Vagina (tissue), 2 donors: Measurements from ENCODE around the gene LRRC4C. TPM values are rescaled to one million over a fixed set of nuclear protein-coding genes. Genes with fewer than 3 reads are reported as not detected.

Experiments
- DNase-seq, 2 donors: peaks; one replicate each; pipeline ENCODE4 v3.0.0-alpha.2; 2017; ENCODE audit errors: extremely low spot score in 2 of 2
- H3K27ac ChIP-seq: fragments of 200-600 bp; sonication (generic); one replicate; pipeline ENCODE4 v1.5.1; 2019
- H3K27me3 ChIP-seq: fragments of 200-600 bp; sonication (generic); one replicate; pipeline ENCODE4 v1.5.1; 2019
- H3K36me3 ChIP-seq, 2 donors: fragments of 200-600 bp; sonication (generic); one replicate each; pipeline ENCODE4 v1.5.1; 2017 to 2019
- H3K4me1 ChIP-seq: fragments of 200-600 bp; sonication (generic); one replicate; pipeline ENCODE4 v1.5.1; 2019
- H3K4me3 ChIP-seq, 2 donors: fragments of 200-600 bp; sonication (generic); 1 replicate in 1 of 2; 2 replicates in 1 of 2; pipeline ENCODE4 v1.5.1; 2016 to 2019
- H3K9me3 ChIP-seq: fragments of 200-600 bp; sonication (generic); one replicate; pipeline ENCODE4 v1.5.1; 2019
- CTCF ChIP-seq, 3 experiments: fragments of 450-650 bp in 2 of 3; fragments of 200-600 bp in 1 of 3; sonication (generic) in 1 of 3; IDR thresholded peaks; one replicate each; pipeline ENCODE4 v1.5.1; 2017 to 2019; ENCODE audit warnings: antibody characterized with exemption in 3 of 3, mild to moderate bottlenecking in 2 of 3, moderate library complexity in 2 of 3
- POLR2A ChIP-seq, 2 donors: fragments of 450-650 bp; IDR thresholded peaks; one replicate each; pipeline ENCODE4 v1.6.1; 2017; ENCODE audit warnings: antibody characterized with exemption in 2 of 2, mild to moderate bottlenecking in 2 of 2, moderate library complexity in 2 of 2
- POLR2AphosphoS5 ChIP-seq, 2 donors: sonication (generic); formaldehyde crosslinking; IDR thresholded peaks; one replicate each; pipeline ENCODE4 v1.9.0; 2017; ENCODE audit warnings: antibody characterized with exemption in 2 of 2, mild to moderate bottlenecking in 2 of 2, low read depth in 1 of 2; ENCODE audit not compliant: insufficient read depth in 1 of 2
- intact Hi-C: fragments of 100-400 bp; cut with DNase I; formaldehyde crosslinking; loops from one replicate; pipeline ENCODE4 v1.15.1; 2023
- total RNA-seq: library from RNA; depleted of rRNA; stranded (reverse); fragments of >200 nt; gene quantifications from one replicate; pipeline ENCODE4 v1.2.3, GENCODE V29; 2016

LRRC4C gene
- total RNA-seq, 1 donor from 2014 or later, result 5.6 TPM

GRCh38 chr11:41281131-41281742 lies 178.2 kb downstream of the LRRC4C start:
- intact Hi-C loops, result no loop called here
- no peak for DNase-seq
- Histone ChIP-seq H3K9me3 (no peaks in the 10 kb centered on the region), H3K27me3 (no peaks in the 10 kb centered on the region), H3K36me3 (no peaks in the 10 kb centered on the region), H3K4me3 (no peak overlapping the region), H3K4me1 (no peaks in the 10 kb centered on the region), H3K27ac (no peak overlapping the region)
- no peak for TF ChIP-seq POLR2A (IDR thresholded peaks at IDR 0.05)
- TF ChIP-seq CTCF (IDR thresholded peaks at IDR 0.05), result no peak
- TF ChIP-seq POLR2AphosphoS5 (IDR thresholded peaks at IDR 0.05; ENCODE audit: insufficient read depth in 1 of 2, low read depth in 1 of 2), result no peak

GRCh38 chr11:41274831-41275230 lies 184.6 kb downstream of the LRRC4C start:
- Histone ChIP-seq H3K9me3 (no peaks in the 10 kb centered on the region), H3K4me1 (no peaks in the 10 kb centered on the region), H3K27ac (no peak overlapping the region), H3K4me3 (no peak overlapping the region), H3K27me3 (no peaks in the 10 kb centered on the region), H3K36me3 (no peaks in the 10 kb centered on the region)
- TF ChIP-seq POLR2A (IDR thresholded peaks at IDR 0.05) (no peak), POLR2AphosphoS5 (IDR thresholded peaks at IDR 0.05; ENCODE audit: insufficient read depth in 1 of 2, low read depth in 1 of 2) (no peak), CTCF (IDR thresholded peaks at IDR 0.05) (no peak)
- intact Hi-C loops, result no loop called here
- DNase-seq, result no peak

GRCh38 chr11:41273908-41274307 lies 185.5 kb downstream of the LRRC4C start:
- Histone ChIP-seq H3K36me3 (no peaks in the 10 kb centered on the region), H3K27ac (no peak overlapping the region), H3K27me3 (no peaks in the 10 kb centered on the region), H3K9me3 (no peaks in the 10 kb centered on the region), H3K4me3 (no peak overlapping the region), H3K4me1 (no peaks in the 10 kb centered on the region)
- TF ChIP-seq CTCF (IDR thresholded peaks at IDR 0.05), result no peak
- TF ChIP-seq POLR2AphosphoS5 (IDR thresholded peaks at IDR 0.05; ENCODE audit: insufficient read depth in 1 of 2, low read depth in 1 of 2), result no peak
- no peak for TF ChIP-seq POLR2A (IDR thresholded peaks at IDR 0.05)
- intact Hi-C loops, result no loop called here
- DNase-seq, result no peak

GRCh38 chr11:41267451-41267850 lies 192.0 kb downstream of the LRRC4C start:
- Histone ChIP-seq H3K27me3 (no peaks in the 10 kb centered on the region), H3K9me3 (no peaks in the 10 kb centered on the region), H3K4me3 (no peak overlapping the region), H3K4me1 (no peaks in the 10 kb centered on the region), H3K27ac (no peak overlapping the region), H3K36me3 (no peaks in the 10 kb centered on the region)
- no peak for DNase-seq
- no peak for TF ChIP-seq POLR2AphosphoS5 (IDR thresholded peaks at IDR 0.05; ENCODE audit: insufficient read depth in 1 of 2, low read depth in 1 of 2)
- TF ChIP-seq CTCF (IDR thresholded peaks at IDR 0.05), result no peak
- TF ChIP-seq POLR2A (IDR thresholded peaks at IDR 0.05), result no peak
- intact Hi-C loops, result no loop called here

GRCh38 chr11:41256041-41256440 lies 203.4 kb downstream of the LRRC4C start:
- no peak overlapping the region for H3K27ac ChIP-seq
- no peak overlapping the region for H3K4me3 ChIP-seq
- H3K9me3 ChIP-seq, result no peaks in the 10 kb centered on the region
- no peak for TF ChIP-seq POLR2A (IDR thresholded peaks at IDR 0.05)
- no peak for TF ChIP-seq POLR2AphosphoS5 (IDR thresholded peaks at IDR 0.05; ENCODE audit: insufficient read depth in 1 of 2, low read depth in 1 of 2)
- TF ChIP-seq CTCF (IDR thresholded peaks at IDR 0.05), result no peak
- no peak for DNase-seq
- H3K36me3 ChIP-seq, result no peaks in the 10 kb centered on the region
- intact Hi-C loops, result no loop called here
- H3K4me1 ChIP-seq, result no peaks in the 10 kb centered on the region
- H3K27me3 ChIP-seq, result no peaks in the 10 kb centered on the region
